AG10803 (cell line): ENCODE results near the gene SLAIN1.
"Not testable (repeated sequence)": the region's sequence is repeated elsewhere in the genome, so short reads cannot be mapped to it uniquely, and the experiment has no call there.

ENCODE experiments used
- DNase-seq: peaks from one replicate; pipeline ENCODE4 v3.0.0; 2010; ENCODE audit warnings: low read depth
- H3K4me3 ChIP-seq: 2 replicates; pipeline ENCODE4 v1.5.1; 2011; ENCODE audit warnings: mild to moderate bottlenecking, low read length, control low read depth
- TF ChIP-seq, protein P1 (sequence below): conservative IDR thresholded peaks from 2 replicates; pipeline ENCODE4 v1.5.1; 2011; ENCODE audit warnings: mild to moderate bottlenecking, low read length, control low read depth, inconsistent platforms

Gene SLAIN1

DNA sequence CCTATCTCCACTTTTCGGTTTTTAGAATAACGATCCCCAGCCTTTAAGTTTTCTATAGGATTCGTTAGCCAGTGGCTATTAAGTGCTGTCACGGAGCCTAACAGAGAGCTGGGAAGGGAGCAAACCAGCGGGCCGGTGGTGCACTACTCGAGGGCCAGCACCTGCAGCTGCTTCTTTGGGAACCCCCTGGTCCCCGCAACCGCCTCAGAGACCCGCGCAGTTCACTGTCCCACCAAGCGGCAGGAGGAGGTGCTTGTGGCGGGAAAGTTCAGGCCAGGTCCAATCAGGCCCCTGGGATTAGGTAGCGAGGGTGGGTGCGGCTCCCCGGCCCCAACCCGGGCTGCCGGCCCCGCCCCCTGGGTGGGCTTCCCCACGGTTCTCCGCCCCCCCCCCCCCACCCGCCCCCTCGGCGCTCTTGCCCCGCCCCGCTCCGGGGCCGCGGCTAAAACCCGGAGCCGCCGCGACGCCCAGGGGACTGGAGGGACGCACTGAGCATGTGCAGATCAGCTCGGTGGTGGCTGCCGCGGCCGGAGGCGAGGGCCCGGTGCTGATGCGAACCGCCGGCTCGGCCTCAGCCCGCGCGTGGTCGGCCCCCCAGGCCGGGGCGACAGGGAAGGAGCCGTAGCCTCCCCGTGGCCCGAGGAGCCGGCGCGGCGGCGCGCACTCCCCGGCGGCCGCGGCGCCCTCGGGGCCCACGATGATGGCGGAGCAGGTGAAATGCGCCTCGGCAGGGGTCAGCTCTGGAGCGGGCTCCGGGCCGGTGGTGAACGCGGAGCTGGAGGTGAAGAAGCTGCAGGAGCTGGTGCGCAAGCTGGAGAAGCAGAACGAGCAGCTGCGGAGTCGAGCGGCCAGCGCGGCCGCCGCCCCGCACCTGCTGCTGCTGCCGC lies at the start of gene SLAIN1:
Gene SLAIN1, plus strand, starts transcription at position 471 of the 887 bp plus-strand sequence. Its CDS starts 227 bp downstream, at position 698.
- no peak for DNase-seq
- TF ChIP-seq, protein P1, sequence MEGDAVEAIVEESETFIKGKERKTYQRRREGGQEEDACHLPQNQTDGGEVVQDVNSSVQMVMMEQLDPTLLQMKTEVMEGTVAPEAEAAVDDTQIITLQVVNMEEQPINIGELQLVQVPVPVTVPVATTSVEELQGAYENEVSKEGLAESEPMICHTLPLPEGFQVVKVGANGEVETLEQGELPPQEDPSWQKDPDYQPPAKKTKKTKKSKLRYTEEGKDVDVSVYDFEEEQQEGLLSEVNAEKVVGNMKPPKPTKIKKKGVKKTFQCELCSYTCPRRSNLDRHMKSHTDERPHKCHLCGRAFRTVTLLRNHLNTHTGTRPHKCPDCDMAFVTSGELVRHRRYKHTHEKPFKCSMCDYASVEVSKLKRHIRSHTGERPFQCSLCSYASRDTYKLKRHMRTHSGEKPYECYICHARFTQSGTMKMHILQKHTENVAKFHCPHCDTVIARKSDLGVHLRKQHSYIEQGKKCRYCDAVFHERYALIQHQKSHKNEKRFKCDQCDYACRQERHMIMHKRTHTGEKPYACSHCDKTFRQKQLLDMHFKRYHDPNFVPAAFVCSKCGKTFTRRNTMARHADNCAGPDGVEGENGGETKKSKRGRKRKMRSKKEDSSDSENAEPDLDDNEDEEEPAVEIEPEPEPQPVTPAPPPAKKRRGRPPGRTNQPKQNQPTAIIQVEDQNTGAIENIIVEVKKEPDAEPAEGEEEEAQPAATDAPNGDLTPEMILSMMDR: no peak
- peak within 1 kb of the TSS; percentile 56 for H3K4me3 ChIP-seq

- TF ChIP-seq, protein P1: no peak
- no peak overlapping the region for H3K4me3 ChIP-seq
- DNase-seq: no peak
These were observed 47.1 kb upstream of the SLAIN1 start for GRCh38 chr13:77650409-77650808.

- H3K4me3 ChIP-seq: no peak overlapping the region
- DNase-seq: no peak
- TF ChIP-seq, protein P1: no peak
These were observed 44.2 kb upstream of the SLAIN1 start for GRCh38 chr13:77653301-77653700.

GRCh38 chr13:77660016-77660415 lies 37.5 kb upstream of the SLAIN1 start:
- not testable (repeated sequence) for H3K4me3 ChIP-seq, DNase-seq

- no peak for DNase-seq
- H3K4me3 ChIP-seq: no peak overlapping the region
- TF ChIP-seq, protein P1: no peak
These were observed 36.6 kb upstream of the SLAIN1 start for GRCh38 chr13:77660841-77661250.

GRCh38 chr13:77662301-77662700 lies 35.2 kb upstream of the SLAIN1 start:
- not testable (repeated sequence) for DNase-seq, H3K4me3 ChIP-seq

DNA sequence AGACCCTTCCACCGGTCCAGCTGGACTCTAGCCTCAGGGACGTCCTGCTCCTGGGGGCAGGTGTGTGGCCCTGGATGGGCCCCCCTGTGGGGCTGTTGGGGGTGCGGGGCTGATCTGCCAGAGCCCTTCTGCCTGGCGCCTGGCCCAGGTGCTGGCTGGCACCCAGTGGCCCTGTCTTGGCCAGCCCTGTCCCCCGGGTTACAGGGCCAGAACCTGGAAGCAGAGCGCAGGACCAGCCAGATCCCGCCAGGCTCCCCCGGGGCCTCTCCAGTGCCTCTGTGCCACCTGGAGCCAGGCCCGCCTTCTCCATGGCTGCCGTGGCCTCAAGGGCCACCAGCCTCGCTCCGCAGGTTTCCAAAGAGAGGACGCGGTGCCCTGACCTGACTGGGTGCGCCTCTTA lies 34.7 kb upstream of the SLAIN1 start:
- H3K4me3 ChIP-seq, DNase-seq: not testable (repeated sequence)

DNA sequence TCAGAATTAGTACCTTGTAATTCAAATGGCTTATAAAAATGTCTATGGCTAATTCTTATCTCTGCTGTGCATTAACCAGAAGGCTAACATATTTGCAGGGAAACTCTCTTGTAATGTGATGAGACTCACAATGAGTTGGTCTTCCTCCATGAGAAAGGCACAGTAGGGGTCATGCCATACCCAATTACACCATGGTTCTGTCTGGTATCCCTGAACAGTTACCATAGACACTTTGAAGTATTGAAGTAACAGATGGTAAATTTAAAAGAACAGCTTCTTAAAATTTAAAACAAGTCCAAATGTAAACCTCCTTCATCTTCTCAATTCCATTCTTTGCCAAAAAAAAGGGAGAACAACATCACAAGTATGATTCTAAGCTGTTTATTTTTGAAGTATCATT lies 22.6 kb upstream of the SLAIN1 start:
- DNase-seq: no peak
- TF ChIP-seq, protein P1: no peak
- no peak overlapping the region for H3K4me3 ChIP-seq
